HepG2 (cell line): ENCODE measurements around the gene FAM163A. TPM values are rescaled to one million over a fixed set of nuclear protein-coding genes. Genes with fewer than 3 reads are reported as not detected.

ENCODE experiments used
- ATAC-seq: fragments of 200-7000 bp; cut with Tn5 transposase; 3 replicates; pipeline ENCODE4 v1.9.1; 2020; ENCODE audit warnings: mild to moderate bottlenecking, moderate library complexity
- BruUV-seq: library from RNA; stranded (reverse); fragments of 400-500 nt; replicated peaks from 2 replicates; lab custom pipeline; 2021; lab: Mats Ljungman, UMichigan
- CTCF ChIA-PET: fragments of 300-600 bp; formaldehyde crosslinking; extraction: SDS; loops from one replicate; lab custom pipeline; 2021; ENCODE audit warnings: low total read pairs, inconsistent platforms, low intra/inter-chr PET ratio; lab: Yijun Ruan, JAX
- POLR2A ChIA-PET: fragments of 350-600 bp; sonication (Branson Sonifier 250); formaldehyde crosslinking; loops from one replicate; lab custom pipeline; 2020; ENCODE audit warnings: antibody characterized with exemption, inconsistent platforms; lab: Yijun Ruan, JAX
- DNase-seq: peaks from one replicate; pipeline ENCODE4 v3.0.0-alpha.2; 2015; ENCODE audit warnings: low spot score
- FAIRE-seq: peaks from 3 replicates; lab custom pipeline; 2011; peaks lifted over from hg19 to GRCh38; lab: Jason Lieb, UNC
- H2AFZ ChIP-seq: one replicate; pipeline ENCODE4 v1.6.1; 2011; ENCODE audit warnings: low read length, inconsistent platforms
- H3K27ac ChIP-seq: fragments of 300-600 bp; 3 replicates; pipeline ENCODE4 v1.8.0; 2011; ENCODE audit warnings: mixed run types, mild to moderate bottlenecking, mixed read lengths, low read length, inconsistent platforms; ENCODE audit not compliant: insufficient read depth; ENCODE audit errors: extremely low read length
- H3K27me3 ChIP-seq, 2 experiments: fragments of 200-600 bp in 1 of 2; 2 replicates in 1 of 2; 3 replicates in 1 of 2; pipeline versions ENCODE4 v1.6.0 to v1.8.0; 2011; ENCODE audit warnings: low read length in 2 of 2, mild to moderate bottlenecking in 2 of 2, moderate library complexity in 2 of 2, inconsistent platforms in 1 of 2; ENCODE audit not compliant: insufficient read depth in 2 of 2, control insufficient read depth in 1 of 2
- H3K36me3 ChIP-seq, 2 experiments: fragments of 200-600 bp in 1 of 2; replicated peaks in 1 of 2; 2 replicates in 1 of 2; 3 replicates in 1 of 2; pipeline versions ENCODE4 v1.5.1 to v1.8.0; 2011; ENCODE audit warnings: low read length in 2 of 2, inconsistent platforms in 1 of 2; ENCODE audit not compliant: insufficient read depth in 2 of 2, control insufficient read depth in 1 of 2
- H3K4me1 ChIP-seq: 2 replicates; pipeline ENCODE4 v1.5.1; 2012; ENCODE audit warnings: low read length, inconsistent platforms; ENCODE audit not compliant: insufficient read depth
- H3K4me2 ChIP-seq: 2 replicates; pipeline ENCODE4 v1.6.0; 2011; ENCODE audit warnings: low read depth, low read length, inconsistent platforms
- H3K4me3 ChIP-seq, 3 experiments: fragments of 200-600 bp in 1 of 3; sonication (generic), shearing (Covaris generic) in 1 of 3; replicated peaks in 1 of 3; 2 replicates each; pipeline ENCODE4 v1.5.1; 2011 to 2016; ENCODE audit warnings: low read length in 3 of 3, inconsistent platforms in 2 of 3, low read depth in 2 of 3, mild to moderate bottlenecking in 2 of 3, control low read depth in 1 of 3, mixed read lengths in 1 of 3; ENCODE audit not compliant: insufficient read depth in 1 of 3
- H3K79me2 ChIP-seq: one replicate; pipeline ENCODE4 v1.6.1; 2011; ENCODE audit warnings: low read length, inconsistent platforms; ENCODE audit not compliant: insufficient read depth
- H3K9ac ChIP-seq: 2 replicates; pipeline ENCODE4 v1.6.0; 2011; ENCODE audit warnings: mild to moderate bottlenecking, low read depth, low read length, inconsistent platforms; ENCODE audit not compliant: insufficient read depth
- H3K9me3 ChIP-seq: 2 replicates; pipeline ENCODE4 v1.5.1; 2012; ENCODE audit warnings: mild to moderate bottlenecking, low read length
- H4K20me1 ChIP-seq: 2 replicates; pipeline ENCODE4 v1.6.0; 2011; ENCODE audit warnings: inconsistent platforms, mild to moderate bottlenecking, low read length, moderate library complexity; ENCODE audit not compliant: insufficient read depth
- WGBS: methylation state at CpG from one replicate; pipeline ENCODE4 v1.1.6; 2017; ENCODE audit warnings: low lambda C conversion rate; 5-methylcytosine and 5-hydroxymethylcytosine counted together
- in situ Hi-C: cut with HindIII; loops from 2 replicates; pipeline ENCODE4 v1.10.0; 2017; ENCODE audit warnings: low pct_unique_long_range_greater_than_20kb; ENCODE audit not compliant: extremely low pct_ligation_motif_present
- intact Hi-C: fragments of 100-400 bp; cut with micrococcal nuclease; formaldehyde crosslinking; loops from one replicate; pipeline ENCODE4 v1.10.0; 2022; ENCODE audit not compliant: unreplicated experiment
- polyA plus RNA-seq, 8 experiments: library from polyadenylated mRNA; depleted of rRNA in 3 of 8; stranded (reverse) in 7 of 8; unstranded in 1 of 8; fragments of >200 nt; fragmentation: Illumina TruSeq in 4 of 8; extraction: Trizol in 4 of 8; gene quantifications; 2 replicates each; pipeline versions ENCODE4 v1.2.1 to v1.2.3, GENCODE V29; 2011 to 2016; ENCODE audit warnings: low read depth in 4 of 8, missing spikeins in 1 of 8, mixed read lengths in 1 of 8; ENCODE audit not compliant: insufficient read depth in 1 of 8
- total RNA-seq, 5 experiments: library from RNA; depleted of rRNA; stranded (reverse); fragments of >200 nt; fragmentation: Illumina TruSeq; extraction: Trizol; gene quantifications; 2 replicates each; pipeline ENCODE4 v1.2.3, GENCODE V29; 2016; ENCODE audit warnings: low read depth in 1 of 5
- TF ChIP-seq, protein P1 (sequence below): IDR thresholded peaks from 2 replicates; pipeline ENCODE4 v1.6.1; 2016; ENCODE audit warnings: missing compliant biosample characterization, missing genetic modification reagents, borderline replicate concordance
- TF ChIP-seq, protein P2 (sequence below), 2 experiments: fragments of 450-650 bp in 1 of 2; sonication (generic) in 1 of 2; formaldehyde crosslinking in 1 of 2; IDR thresholded peaks; 2 replicates each; pipeline versions ENCODE4 v1.6.1 to v1.8.0; 2016 to 2022; ENCODE audit warnings: antibody characterized with exemption in 1 of 2, mild to moderate bottlenecking in 1 of 2, missing genetic modification reagents in 1 of 2

The FAM163A gene
- total and polyA plus RNA-seq, 2 of the 13 experiments (the other 11 are each of a cell fraction or from before 2014, with no cell fraction given) = not detected

DNA sequence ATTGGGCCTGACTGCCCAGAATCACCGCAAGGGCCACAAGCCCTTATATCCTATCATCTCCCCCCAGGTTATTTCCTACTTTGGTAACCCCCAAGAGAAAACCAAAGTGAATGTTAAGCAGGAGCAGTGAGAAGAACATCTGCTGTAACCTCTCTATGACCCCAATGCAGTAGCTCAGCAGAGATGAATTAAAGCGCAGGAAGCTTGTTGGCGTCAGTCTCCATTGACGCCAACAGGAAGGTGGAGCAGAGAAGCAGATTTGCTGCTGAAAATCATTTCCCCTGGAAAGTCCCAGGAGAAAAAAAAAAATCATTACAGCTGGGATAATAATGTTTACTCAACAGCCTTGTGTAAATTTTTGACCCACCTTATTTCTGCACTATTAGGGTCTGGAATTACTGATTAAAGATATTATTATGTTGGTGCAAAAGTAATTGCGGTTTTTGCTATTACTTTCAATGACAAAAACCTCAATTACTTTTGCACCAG lies 33.2 kb upstream of the FAM163A start:
- ChIA-PET CTCF (interaction anchor here (1.3 kb wide), 1 partner anchor 100 kb away, joined by 4 read pairs; no protein-coding TSS in a partner anchor), POLR2A (no interaction called here)
- in situ Hi-C loops (loop anchor here (5.0 to 10.0 kb wide), 2 partner anchors 107 to 465 kb away; no protein-coding TSS in a partner anchor), intact Hi-C loops (no loop called here)
- no peak for ATAC-seq
- DNase-seq = no peak
- WGBS = 19% methylated on average over 5 of the region's 5 CpGs
- Histone ChIP-seq H2AFZ (no peak overlapping the region), H3K27ac (no peak overlapping the region), H3K4me3 (no peak overlapping the region), H3K36me3 (no peaks in the 10 kb centered on the region), H3K79me2 (no peaks in the 10 kb centered on the region), H3K4me2 (no peak overlapping the region), H3K9me3 (peaks cover 16% of the 10 kb centered on the region), H3K9ac (no peak overlapping the region), H3K27me3 (peaks cover 0 to 11% of the 10 kb centered on the region in 2 experiments; a peak in 2 of 5 replicates), H3K4me1 (no peaks in the 10 kb centered on the region), H4K20me1 (no peaks in the 10 kb centered on the region)
- BruUV-seq = no TSS peak
- no peak for FAIRE-seq
- TF ChIP-seq, protein P1, sequence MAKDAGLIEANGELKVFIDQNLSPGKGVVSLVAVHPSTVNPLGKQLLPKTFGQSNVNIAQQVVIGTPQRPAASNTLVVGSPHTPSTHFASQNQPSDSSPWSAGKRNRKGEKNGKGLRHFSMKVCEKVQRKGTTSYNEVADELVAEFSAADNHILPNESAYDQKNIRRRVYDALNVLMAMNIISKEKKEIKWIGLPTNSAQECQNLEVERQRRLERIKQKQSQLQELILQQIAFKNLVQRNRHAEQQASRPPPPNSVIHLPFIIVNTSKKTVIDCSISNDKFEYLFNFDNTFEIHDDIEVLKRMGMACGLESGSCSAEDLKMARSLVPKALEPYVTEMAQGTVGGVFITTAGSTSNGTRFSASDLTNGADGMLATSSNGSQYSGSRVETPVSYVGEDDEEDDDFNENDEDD (CRISPR knock-in tag) = no peak
- TF ChIP-seq, protein P2, sequence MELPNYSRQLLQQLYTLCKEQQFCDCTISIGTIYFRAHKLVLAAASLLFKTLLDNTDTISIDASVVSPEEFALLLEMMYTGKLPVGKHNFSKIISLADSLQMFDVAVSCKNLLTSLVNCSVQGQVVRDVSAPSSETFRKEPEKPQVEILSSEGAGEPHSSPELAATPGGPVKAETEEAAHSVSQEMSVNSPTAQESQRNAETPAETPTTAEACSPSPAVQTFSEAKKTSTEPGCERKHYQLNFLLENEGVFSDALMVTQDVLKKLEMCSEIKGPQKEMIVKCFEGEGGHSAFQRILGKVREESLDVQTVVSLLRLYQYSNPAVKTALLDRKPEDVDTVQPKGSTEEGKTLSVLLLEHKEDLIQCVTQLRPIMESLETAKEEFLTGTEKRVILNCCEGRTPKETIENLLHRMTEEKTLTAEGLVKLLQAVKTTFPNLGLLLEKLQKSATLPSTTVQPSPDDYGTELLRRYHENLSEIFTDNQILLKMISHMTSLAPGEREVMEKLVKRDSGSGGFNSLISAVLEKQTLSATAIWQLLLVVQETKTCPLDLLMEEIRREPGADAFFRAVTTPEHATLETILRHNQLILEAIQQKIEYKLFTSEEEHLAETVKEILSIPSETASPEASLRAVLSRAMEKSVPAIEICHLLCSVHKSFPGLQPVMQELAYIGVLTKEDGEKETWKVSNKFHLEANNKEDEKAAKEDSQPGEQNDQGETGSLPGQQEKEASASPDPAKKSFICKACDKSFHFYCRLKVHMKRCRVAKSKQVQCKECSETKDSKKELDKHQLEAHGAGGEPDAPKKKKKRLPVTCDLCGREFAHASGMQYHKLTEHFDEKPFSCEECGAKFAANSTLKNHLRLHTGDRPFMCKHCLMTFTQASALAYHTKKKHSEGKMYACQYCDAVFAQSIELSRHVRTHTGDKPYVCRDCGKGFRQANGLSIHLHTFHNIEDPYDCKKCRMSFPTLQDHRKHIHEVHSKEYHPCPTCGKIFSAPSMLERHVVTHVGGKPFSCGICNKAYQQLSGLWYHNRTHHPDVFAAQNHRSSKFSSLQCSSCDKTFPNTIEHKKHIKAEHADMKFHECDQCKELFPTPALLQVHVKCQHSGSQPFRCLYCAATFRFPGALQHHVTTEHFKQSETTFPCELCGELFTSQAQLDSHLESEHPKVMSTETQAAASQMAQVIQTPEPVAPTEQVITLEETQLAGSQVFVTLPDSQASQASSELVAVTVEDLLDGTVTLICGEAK (IDR thresholded peaks at IDR 0.05) = peak; percentile 85
- TF ChIP-seq, protein P2 (CRISPR knock-in tag; IDR thresholded peaks at IDR 0.05) = no peak
